ENCODE measurements around the gene BATF3.
"Not testable (repeated sequence)": the region's sequence is repeated elsewhere in the genome, so short reads cannot be mapped to it uniquely, and the experiment has no call there.

BATF3 gene

DNA sequence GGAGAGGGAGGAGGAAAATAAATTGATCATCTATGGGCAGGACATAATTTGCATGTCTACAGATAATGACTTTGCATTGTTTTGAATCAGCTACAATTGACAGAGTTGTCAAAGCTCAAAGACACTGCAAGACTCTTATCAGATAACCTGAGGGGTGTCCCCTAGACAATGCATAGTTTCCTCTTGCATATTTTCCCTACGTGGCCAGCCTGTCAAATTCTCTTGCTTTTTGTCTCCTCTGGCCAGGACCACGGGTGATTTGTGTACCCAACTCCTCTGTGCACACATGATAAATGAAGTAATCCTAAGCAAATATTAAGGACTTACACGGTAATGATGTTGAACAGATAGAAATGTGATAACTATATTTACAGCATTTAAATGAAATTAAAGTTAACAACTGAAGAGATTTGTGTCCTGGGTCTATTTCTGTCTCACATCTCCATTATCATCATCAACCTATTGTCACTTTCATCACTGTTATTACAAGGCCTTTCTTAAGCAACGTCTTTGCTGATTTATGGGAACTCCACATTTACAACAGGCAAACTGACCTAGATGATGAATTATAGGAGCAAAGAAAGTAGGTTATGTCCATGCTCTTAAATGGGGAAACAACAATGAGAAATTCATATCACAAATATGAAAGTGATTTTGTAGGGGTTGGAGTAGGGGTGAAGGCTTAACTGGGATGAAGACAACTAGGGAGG is 18.8 kb downstream of the BATF3 start:
- no peak for DNase-seq

DNA sequence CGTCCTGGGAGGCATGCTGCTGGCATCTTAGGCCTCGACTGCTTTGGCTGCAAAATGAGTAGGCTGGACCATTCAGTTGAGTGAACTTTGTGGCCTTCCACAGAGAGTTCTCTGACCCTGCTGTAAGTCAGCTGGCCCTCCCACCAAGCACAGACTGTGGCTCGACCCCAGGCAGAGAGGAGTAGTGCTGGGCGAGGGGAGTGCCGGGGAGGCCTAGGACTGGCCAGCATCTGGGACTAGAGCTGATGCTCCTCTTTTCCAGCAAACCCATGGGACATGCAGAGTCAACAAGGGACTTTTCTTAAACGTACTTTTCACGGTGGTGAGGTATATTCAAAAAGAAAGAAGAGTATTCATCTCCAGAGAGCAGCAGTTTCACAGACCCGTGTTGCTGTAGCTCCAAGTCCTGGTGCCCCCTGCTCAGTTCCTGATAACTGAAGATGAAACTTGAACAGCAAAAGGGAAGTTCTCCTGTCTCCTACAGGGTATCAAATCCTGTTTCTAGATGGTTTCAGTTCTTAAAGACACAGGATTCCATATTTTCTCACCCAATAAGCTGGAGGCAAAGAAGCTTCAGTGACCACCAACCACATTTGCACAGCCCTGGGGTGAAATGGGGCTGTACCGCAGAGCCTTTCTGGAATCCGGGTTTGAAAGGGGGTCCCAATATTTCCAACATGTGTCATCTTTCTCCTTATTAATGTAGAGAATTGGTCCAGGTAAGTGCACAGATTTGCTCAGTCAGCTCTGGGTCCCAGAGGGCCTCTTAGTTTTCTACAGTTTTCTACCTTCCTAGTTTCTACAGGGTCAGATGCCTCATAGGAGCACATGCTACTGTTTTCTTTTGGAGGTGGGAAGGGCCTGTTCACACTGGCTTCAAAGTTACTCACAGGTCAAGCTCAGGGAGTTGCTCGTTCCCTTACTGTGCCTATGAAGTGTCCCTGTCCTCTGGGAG is 20.9 kb downstream of the BATF3 start:
- DNase-seq: no peak

DNA sequence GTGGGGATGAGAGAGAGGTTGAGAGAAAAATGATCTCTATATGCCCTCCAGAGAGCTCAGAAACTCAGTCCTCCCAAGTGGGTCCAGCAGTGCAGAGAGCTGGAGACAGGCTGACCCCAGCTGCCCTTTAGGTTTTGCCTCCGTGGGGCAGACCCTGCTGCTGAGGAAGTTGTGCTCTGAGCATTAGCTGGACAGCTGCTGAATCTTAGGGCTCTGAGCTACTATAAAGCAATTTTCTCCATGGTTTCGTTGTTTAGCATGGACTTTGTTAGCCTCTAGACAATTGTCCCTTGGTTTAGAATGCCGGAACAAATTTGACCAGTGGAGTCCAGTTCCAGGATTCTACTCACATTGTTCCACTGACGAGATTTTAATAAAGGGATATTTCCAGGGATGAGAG is 22.1 kb downstream of the BATF3 start:
- no peak for DNase-seq

DNA sequence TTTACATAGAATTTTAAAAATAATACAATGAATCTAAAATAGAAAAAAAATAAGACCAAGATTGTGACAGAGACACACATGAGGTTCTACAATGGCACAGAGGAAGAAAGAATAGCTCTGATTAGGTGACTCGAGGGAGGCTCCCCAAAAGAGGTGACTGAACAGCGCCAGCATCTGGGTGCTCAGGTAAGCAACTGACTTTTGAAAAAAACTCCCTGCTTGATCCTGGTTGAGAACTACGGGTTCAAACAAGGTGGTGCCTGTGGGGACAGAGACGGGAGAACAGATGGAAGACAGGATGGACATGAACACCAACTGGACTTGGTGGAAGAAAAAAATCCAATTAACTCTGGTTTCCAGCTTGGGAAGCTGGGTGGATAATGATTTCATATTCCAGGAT is 22.5 kb downstream of the BATF3 start:
- no peak for DNase-seq

DNA sequence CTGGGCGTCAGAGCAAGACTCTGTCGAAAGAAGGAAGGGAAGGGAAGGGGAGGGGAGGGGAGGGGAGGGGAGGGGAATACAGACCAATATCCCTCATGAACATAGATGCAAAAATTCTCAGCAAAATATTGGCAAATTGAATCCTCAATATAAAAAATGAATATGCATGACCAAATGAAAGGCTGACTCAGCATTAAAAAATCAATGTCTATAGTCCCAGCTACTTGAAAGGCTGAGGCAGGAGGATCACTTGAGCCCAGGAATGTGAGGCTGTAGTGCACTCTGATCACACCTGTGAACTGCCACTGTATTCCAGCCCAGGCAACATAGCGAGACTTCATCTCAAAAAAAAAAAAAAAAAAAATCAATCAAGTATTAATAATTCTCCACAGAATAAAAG is 24.0 kb downstream of the BATF3 start:
- DNase-seq: no peak

DNA sequence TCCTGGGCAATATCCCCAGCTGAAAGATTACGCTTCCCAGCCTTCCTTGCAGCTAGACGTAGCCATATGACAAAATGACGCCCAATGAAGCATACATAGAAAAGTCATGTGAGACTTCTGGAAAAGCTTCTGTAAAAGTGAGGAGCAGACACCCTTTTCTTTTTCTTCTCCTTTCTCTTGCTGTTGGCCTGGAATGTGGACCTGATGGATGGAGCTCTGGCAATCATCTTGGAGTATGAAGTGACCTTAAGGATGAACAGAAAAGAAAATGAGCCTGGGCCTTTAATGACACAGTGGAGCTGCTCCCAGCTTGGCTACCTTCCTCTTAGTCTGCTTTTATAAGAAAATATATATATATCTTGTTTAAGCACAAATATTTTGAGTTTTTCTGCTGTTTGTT is 24.8 kb downstream of the BATF3 start:
- DNase-seq: no peak

DNA sequence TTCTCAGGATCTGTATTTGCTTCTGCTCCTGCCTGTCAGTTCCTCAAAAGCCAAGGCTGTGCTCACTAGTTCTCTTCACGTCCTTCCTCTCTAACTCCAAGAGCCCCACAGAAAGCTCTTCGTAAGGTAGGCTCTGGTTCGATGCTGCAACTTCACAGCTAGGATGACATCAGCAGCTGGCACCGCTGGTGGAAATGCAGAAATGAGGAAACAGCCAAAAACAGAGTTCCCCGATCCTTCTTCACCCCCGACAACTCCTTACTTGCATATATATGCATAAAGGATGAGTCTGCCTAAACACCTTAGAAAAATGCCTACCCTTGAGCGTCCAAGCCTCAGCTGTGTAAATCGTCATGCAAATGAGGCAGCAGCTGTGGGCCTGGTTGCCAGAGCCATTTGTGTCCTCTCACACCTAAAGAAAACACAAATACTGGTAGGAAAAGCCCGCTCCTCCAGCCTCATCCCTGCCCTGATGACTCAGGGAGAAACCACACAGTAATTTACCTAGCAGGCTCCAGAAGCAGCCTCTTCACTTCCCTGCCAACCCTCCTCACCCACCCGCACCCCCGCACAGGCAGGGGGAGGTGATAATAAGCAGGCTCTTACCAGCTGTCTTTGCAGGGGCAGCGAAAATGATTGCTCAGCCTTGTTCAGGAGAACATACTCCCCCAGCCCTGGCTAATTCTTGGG is 28.2 kb downstream of the BATF3 start:
- peak; percentile 30 for DNase-seq

DNA sequence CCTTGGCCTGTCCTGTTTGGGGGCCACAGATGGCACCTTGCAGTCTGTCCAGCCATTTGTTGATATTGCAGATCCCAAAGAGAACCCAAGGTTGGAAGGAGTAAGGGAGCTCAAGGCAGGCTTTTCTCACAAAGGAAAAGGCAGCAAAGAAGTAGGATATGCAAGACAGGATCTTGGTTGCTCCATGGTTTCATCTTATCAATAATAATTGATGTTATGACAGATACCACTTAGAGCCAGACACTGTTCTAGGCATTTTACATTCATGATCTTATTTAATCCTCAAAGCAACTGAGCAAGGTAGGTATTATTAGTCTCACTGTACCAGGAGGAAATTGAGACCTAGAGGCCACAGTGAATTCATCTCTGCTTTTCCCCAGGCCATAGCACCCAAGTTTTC is 28.8 kb downstream of the BATF3 start:
- no peak for DNase-seq

DNA sequence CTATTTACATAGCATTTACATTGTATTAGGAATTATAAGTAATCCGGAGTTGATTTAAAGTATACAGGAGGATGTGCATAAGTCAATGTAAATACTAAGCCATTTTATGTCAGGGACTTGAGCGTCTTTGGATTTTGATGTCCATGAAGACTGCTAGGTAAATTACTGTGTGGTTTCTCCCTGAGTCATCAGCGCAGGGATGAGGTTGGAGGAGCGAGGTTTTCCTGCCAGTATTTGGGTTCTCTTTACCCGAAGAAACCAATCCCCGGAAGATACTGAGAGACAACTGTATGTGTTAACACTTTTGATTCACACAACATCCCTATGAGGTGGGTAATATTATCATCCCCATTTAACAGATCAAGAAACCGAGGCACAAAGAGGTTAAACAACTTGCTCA is 29.3 kb downstream of the BATF3 start:
- DNase-seq: no peak

DNA sequence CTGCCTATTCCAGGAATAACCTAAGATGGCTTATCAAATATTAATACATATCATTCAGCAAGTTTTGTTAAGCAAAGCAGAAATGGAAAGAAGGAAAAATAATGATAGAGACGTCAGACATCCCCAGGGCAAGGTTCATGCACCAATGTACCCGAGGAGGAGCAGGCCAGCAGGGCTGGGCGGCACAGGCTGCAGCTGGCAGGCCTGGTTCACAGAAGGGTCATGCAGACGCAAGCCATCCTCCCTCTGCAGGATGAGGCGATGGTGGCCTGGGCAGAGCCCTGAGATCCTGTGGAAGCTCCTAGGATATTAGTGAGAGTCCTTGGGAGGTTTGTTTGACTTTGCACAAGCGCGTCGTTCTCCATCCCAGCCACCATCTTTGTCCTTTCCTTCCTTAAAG is 30.0 kb downstream of the BATF3 start:
- no peak for DNase-seq

DNA sequence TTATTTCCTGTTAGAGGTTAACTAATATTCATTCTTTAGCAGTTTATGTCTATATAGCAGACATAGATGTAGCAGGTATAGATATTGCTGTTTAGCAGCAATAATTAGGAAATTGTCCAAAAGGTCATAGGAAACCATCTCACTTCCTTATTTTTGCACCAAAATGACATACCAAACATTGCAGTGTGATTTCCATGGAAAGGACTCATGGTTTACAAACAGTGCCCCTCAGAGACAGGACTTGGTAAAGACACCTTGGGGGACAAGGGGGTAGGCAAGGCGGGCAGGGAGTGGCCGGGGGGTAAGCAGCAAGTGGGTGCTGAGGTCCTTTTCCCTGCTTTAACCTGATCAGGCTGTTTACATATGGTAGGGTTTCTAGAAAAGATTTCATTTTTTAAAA is 30.5 kb downstream of the BATF3 start:
- DNase-seq: no peak

DNA sequence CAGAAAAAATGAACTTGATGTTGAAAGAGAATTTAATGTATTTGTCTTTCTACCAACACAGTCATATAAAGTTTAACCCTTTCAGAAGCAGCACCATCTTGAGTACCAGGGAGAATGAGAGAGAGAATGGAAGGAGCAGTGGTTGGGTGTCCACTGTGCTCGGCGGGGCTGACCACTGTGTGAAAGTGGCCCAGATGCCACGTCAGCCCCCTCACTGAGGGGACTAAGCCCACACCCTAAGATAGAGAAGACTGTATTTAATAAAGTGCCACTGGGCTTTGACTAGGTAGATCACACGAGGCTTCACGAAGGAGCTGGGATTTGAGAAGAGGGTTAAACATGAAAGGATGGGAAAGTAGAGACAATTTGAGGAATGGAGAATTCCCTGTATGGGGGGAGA is 31.2 kb downstream of the BATF3 start:
- DNase-seq: no peak

DNA sequence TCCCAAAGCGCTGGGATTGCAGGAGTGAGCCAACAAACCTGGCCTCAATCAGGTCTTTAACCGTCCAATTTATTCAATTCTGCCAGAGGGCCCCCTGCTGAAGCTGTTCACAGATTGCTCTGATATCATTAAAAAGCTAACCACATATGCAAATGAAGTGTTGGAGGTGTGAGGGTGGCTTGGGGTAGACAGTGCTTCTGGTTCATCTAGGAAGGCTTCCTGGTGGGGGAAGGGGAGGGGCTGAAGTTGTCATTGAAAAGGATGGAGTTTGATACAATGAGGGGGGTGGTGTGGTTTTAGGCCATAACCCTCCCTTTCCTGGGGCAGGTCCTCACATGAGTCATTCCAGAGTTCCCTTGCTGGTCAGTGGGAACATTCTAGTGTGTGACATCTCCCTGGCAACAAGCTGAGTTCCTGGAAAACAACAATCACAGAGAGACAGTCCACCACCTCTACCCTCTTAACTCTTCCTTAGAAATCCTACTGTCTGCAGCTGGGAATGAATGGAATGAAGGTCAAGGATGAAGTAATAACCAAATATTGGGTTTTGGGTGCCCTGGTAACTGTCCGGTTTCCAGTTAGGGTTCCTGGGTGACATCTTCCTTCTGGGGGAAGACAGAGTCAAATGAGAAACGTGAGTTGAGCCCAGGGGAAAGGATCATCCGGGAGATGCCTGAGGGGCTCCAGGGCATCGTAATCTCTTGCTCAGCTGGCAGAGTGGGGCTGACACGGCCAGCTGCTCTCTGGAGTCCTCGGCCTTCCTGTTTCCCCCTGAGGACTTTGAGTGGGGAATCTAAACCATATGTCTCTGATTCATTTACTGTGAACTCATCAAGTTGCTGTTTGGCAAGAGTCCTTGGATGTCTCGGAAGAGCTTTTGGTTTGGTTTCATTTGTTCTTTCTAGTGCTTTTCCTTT is 32.2 kb downstream of the BATF3 start:
- peak; percentile 25 for DNase-seq

DNA sequence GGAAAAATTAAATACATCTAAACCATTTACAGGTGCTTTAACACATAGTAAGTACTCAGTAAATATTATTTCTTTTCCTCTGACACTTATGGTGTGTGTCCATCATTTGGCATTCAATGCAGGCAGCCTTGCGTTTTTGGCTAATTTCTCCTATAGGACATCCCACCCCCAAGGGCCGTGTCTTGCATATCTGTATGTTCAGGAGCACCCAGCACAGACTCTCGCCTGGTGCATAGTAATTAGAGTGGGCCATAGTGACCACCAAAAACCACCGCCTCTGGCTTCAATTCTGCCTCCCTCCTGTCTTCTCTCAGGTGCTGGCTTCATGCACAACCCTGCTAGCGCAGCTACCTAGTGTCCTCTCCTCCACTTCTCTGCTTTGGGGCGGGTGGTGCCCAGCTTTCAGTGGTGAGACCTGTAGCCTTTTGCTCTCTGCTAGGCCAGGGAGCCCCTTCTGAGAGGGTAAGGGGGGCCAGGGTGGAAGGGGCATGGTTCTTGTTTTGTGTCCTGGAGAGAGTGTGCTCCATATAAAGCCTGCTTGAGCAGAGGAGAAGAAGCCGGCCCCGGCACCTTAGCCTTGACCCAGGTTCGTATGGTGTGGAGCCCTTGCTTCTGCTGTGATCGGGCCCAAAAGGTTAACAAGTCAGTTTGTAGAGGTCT is 33.4 kb downstream of the BATF3 start:
- DNase-seq: no peak

DNA sequence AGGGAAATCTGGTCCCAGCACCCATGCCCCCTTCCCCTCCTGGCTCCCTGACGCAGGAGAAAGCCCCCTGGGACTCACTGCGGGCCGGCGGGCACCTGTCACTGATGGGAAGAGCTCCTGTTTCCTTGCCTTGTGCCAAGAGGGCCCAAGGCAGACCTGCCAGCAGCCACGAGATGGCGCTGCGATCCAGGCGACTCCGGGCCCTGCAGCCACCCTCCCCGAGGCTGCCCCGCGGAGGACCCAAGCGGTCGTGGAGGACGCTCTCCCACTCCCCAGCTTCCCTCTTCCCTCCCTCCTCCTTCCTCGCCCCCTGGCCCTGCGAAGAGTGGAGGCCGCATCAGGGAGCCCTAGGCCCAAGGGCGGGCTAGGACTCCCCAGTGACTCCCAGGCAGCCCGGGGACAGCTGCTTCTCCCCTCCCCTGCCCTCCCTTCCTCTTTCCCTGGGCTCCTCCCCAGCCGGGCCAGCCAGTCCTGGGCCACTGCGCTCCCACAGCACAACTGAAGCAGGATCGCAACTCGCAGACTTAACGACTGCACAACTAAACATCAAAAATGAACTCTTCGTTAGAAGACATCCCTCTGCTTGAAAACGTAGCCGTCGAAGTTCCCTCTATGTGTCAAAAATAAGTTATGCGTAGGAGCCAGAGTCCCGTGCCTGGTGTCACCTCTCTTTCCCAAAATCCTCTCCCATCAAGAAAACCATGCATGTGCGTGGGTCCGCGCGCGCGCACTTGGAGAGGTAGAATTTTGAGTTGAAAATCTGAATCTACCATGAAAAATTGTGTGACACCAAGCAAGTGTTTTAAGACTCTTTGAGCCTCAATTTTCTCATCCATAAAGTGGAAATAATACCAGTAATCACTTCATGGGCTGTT is 34.2 kb downstream of the BATF3 start:
- peak; percentile 76 for DNase-seq

DNA sequence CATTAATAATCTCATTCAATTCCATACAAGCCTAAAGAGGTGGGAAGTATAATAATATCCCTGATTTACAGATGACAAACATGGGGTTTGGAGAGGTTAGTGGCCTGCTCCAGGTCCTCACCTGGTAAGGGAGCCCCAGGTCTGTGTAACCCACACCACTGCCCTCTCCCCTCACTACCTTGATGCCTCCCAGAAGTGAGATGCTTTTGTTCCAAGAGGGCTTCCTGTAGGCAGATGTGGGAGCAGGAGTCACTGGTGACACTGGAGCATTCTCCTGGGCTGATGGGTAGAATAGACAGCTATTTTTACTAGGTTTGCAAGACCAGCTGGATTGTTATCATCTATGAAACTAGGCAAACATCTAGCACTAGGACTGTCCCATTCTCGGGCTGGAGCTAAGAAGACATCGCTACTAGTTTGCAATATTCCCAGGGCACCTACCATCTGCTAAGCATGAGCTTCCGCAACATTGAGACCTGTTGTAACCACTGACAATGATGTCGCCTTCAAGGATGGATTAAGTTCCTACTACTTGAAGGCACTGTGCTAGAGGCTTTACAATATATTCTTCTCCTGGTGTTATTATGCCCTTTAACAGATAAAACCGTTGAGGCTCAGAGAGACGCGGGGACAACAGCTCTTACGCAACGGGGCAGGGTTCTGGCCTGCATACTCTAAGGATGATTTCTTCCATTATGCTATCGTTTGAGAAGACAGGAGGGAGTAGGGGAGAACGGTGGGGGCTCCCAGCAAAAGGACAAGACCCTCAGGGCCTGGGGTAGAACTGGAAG is 35.0 kb downstream of the BATF3 start:
- DNase-seq: no peak

DNA sequence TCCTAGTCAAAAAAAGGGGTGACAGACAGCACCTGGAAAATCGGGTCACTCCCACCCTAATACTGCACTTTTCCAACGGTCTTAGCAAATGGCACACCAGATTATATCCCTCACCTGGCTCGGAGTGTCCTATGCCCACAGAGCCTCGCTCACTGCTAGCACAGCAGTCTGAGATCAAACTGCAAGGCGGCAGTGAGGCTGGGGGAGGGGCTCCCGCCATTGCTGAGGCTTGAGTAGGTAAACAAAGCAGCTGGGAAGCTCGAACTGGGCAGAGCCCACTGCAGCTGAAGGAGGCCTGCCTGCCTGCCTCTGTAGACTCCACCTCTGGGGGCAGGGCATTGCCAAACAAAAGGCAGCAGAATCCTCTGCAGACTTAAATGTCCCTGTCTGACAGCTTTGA is 41.4 kb downstream of the BATF3 start:
- DNase-seq: not testable (repeated sequence)

DNA sequence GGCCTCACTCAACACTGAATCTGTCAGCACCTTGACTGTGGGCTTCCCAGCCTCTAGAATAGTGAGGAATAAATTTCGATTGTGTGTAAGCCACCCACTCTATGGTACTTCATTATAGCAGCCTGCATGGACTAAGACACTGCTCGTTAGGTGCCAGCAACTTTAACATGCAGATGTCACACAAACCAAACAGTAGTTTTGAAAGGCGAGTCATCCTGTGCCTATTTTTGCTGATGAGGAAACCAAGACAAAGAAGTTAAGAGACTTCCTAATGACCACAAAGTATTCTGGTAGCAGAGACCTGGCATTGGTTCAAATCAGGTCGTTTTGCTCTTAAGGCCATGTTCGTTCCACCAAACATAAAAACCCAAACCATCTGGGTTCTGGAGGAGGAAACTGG is 42.9 kb downstream of the BATF3 start:
- DNase-seq: no peak

DNA sequence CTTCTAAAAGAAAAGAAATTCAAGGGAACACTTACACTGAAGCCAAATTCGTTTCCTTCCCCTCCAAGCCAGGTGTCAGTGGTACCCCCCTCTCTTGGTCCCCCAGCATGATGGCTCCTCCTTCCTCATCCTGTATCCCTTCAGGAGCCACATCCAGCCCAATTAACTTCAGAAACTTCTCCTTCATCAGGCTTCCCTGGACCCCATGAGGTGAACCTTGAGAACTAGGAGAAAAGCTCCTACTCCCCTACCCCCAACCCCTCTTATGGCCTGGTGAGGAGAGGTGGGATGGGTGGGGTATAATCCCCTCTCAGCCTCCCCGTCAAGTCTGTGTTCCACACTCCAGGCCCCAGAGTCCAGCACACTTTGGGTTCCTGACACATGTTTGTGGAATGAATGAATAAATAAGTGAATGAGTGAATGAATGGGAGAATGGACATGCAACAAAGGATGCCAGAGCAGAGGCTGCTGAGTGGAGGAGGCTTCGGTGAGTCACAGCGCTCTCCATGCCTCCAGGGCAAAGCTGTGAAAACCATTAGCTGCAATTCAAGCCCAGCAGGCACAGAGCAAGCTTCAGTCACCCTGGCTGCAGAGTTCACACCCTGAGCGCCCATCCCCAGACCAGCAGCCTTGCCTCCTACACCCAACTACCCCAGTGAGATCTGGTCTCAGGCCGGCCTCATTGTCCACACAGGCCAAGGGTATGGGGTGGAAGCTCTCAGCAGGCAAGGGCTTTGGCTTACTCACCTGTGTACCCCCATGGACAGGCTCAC is 43.8 kb downstream of the BATF3 start:
- no peak for DNase-seq
